LoVo (cell line): Measurements from ENCODE around the gene TSEN54.

Experiments
- DNase-seq: peaks from one replicate; pipeline ENCODE4 v3.0.0-alpha.2; 2016; ENCODE audit warnings: low spot score

Gene TSEN54

GRCh38 chr17:75565066-75565465 is 48.7 kb downstream of the TSEN54 start:
- no peak for DNase-seq

DNA sequence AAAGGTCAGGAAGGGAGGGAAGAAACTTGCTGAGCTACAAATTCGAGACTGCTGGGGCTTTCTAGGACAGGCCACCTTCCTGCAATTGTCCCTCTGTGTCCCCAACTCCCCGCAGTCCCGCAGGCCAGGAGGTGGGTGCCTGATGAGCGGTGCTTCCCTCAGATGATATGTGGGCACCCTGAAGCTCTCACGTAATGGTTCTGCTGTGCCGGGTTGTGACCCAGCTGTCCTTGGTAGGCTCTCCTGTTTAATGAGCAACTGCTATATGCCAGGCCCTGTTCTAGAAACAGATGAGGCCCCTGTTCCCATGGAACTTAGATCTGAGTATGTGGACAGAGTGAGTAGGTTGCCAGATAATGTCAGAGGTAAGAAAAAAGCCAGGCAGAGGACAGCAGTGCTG is 49.3 kb downstream of the TSEN54 start:
- no peak for DNase-seq

- DNase-seq, result no peak
Observed at GRCh38 chr17:75566416-75566815, 50.1 kb downstream of the TSEN54 start.

- DNase-seq, result no peak
Observed at GRCh38 chr17:75566834-75567233, 50.5 kb downstream of the TSEN54 start.

- DNase-seq, result no peak
Observed at GRCh38 chr17:75568412-75569255, 52.3 kb downstream of the TSEN54 start.

GRCh38 chr17:75570034-75570676 is 53.8 kb downstream of the TSEN54 start:
- no peak for DNase-seq

GRCh38 chr17:75570772-75571171 is 54.4 kb downstream of the TSEN54 start:
- DNase-seq, result no peak

DNA sequence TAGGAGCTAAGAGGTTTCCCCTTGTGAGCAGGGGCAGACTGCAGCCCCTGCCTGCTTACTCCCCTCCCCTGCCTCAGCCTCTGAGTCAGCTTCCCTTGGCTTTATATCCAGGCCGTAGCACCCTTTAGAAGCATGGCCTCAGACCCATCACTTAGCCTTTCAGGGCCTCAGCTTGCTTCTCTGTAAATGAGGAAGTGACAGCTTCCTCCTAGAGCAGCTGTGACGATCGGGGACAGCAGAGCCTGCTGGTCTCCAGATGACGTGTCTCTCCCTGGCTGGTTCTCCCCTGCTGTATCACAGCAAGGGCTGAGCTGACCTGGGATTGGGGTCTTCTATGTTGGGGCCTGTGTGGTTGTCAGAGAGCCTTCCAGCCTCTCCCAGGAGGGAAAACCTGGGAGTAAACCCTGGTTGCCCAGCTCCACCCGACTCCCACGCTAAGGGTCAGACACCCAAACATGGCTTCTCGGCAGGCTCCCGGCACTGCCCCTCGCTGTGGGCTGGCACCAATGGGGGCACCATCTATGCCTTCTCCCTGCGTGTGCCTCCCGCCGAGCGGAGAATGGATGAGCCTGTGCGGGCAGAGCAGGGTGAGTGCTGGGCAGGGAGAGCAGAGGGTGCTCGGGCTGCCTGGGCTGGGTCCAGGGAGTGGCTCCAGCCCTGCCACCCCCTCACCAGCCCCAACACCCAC is 55.0 kb downstream of the TSEN54 start:
- DNase-seq, result no peak

DNA sequence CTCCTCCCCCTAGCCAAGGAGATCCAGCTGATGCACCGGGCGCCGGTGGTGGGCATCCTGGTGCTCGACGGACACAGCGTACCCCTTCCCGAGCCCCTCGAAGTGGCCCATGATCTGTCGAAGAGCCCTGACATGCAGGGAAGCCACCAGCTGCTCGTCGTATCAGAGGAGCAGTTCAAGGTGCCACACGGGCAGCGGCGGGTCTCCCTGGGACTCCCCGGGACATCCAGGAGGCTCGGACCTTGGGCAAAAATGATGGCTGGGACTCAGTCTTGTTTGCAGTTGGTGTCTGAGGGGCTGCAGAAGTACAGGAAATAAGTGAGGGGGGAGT is 55.5 kb downstream of the TSEN54 start:
- no peak for DNase-seq

GRCh38 chr17:75572713-75573539 is 56.6 kb downstream of the TSEN54 start:
- no peak for DNase-seq

DNA sequence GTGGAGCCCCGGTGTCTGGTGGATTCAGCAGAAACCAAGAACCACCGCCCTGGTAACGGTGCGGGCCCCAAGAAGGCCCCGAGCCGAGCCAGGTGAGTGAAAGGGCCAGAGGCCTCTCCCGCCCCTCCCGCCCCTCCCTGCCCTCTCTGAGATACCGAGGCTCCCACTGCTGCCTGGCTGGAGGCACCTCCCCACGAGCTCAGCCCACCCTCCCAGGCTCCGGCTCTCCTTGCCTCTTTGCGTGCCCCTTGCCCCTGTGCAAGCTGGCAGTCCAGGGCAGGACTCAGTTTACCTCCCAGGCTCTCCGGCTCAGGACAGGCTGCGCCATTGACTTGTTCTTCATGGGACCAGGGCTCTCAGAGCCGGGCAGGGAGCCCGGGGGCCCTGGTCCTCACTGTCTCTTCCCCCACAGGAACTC is 57.2 kb downstream of the TSEN54 start:
- no peak for DNase-seq

DNA sequence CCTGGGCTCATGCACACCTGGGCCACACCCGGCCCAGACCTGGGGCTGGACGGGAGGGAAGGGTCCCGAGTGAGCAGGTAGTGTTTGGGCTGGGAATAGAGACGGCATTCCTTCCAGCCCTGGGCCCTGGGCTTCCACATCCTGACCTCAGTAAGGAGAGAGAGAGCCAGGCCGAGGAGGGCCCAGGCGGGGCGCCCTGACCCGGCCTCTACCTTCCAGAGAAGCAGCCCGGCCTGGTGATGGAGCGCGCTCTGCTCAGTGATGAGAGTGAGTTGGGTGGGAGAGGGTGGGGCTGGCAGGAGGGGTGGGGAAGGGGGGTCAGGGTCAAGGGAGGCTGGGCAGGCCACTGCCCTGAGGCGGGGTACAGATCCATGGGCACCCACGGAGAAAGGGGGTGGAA is 57.7 kb downstream of the TSEN54 start:
- no peak for DNase-seq
